Lower leg skin (tissue), 4 donors: Measurements from ENCODE around the gene MARVELD1. TPM values are rescaled to one million over a fixed set of nuclear protein-coding genes. Genes with fewer than 3 reads are reported as not detected.

Experiments used
- DNase-seq, 2 donors: peaks; one replicate each; pipeline ENCODE4 v3.0.0-alpha.2; 2019; ENCODE audit warnings: low spot score in 2 of 2
- H3K4me3 ChIP-seq: fragments of 200-600 bp; sonication (generic); 2 replicates; pipeline ENCODE4 v1.5.1; 2017; ENCODE audit warnings: mild to moderate bottlenecking, low read depth; ENCODE audit not compliant: poor library complexity, severe bottlenecking
- CTCF ChIP-seq, 3 donors: fragments of 450-650 bp; IDR thresholded peaks; one replicate each; pipeline ENCODE4 v1.5.1; 2016; ENCODE audit warnings: antibody characterized with exemption in 3 of 3, mild to moderate bottlenecking in 3 of 3, moderate library complexity in 2 of 3
- POLR2A ChIP-seq, 2 donors: fragments of 450-650 bp; IDR thresholded peaks; one replicate each; pipeline ENCODE4 v1.6.1; 2016 to 2017; ENCODE audit warnings: antibody characterized with exemption in 2 of 2, mild to moderate bottlenecking in 1 of 2, moderate library complexity in 1 of 2
- WGBS, 2 donors: methylation state at CpG; one replicate each; pipeline ENCODE4 v1.1.5; 2018; 5-methylcytosine and 5-hydroxymethylcytosine counted together
- intact Hi-C: fragments of 100-400 bp; cut with DNase I; formaldehyde crosslinking; loops from one replicate; pipeline ENCODE4 v1.15.0; 2023; ENCODE audit warnings: low total_unique reads
- total RNA-seq, 4 donors: library from RNA; depleted of rRNA; stranded (reverse); fragments of >200 nt; gene quantifications; one replicate each; pipeline ENCODE4 v1.1.0, GENCODE V29; 2016

Gene MARVELD1
- total RNA-seq, 4 donors from 2014 or later, result 22.5 to 50.2 (median 30.3) TPM

DNA sequence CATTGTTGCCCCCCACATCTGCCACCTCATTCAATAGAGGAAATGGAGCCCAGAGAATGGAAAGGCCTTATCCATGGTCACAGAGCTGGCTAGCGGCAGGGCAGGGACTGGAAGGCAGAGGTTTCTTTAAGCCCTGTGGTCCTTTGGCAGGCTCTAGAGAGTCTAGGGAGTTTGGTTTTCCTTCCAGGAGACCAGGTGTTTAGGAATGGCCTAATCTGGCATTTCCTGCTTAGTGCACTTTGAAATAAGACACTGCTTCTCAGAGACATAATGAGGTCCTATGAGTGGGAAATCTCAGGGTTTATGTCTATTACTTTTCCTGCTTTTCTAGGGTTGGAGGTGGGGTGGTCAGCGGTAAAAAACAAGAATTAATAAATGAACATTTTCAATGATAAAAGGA is 6.1 kb downstream of the MARVELD1 start:
- WGBS, 2 donors, result 65% methylated on average over 2 of the region's 2 CpGs
- no peak for TF ChIP-seq CTCF (IDR thresholded peaks at IDR 0.05)
- TF ChIP-seq POLR2A (IDR thresholded peaks at IDR 0.05), result no peak
- no peak for DNase-seq
- intact Hi-C loops, result no loop called here
- no peak overlapping the region for H3K4me3 ChIP-seq

DNA sequence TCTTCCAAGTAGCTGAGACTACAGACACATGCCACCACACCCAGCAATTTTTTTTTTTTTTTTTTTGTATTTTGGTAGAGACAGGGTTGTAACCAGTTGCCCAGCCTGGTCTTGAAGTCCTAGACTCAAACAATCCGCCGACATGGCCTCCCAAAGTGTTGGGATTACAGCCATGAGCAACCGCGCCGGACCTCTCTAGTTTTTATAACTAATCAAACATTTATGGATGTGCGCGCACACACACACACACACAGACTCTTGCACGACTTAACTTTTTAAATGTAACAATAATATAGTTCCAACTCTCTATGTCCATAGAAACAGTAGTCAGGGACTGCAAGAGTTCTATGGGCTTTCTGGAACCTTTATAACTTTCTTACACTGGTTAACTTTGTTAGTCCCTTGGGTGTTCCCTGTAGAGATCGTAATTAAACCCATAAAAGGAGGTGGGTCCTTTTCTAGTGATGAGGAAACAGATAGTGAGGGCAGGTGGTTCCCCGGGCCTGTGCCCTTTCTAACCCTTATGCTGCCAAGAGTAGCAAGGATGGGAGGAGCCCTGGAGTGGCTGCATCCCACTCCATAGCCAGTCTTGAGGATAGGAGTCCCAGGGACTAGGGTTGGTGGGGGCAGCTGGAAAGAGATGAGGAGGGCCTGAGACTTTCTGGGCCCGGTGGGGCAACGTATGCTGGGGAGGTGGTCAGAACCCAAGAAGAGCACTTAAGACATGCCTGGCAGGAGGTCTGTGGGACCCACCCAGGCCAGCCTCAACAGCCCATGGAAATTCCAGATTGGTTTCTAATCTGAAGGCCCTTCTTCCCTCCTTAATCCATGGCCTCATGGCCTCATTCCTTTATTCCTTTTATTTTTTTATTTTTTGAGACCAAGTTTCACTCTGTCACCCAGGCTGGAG is 8.6 kb downstream of the MARVELD1 start:
- WGBS, 2 donors, result 82% methylated on average over 12 of the region's 12 CpGs
- intact Hi-C loops, result no loop called here

DNA sequence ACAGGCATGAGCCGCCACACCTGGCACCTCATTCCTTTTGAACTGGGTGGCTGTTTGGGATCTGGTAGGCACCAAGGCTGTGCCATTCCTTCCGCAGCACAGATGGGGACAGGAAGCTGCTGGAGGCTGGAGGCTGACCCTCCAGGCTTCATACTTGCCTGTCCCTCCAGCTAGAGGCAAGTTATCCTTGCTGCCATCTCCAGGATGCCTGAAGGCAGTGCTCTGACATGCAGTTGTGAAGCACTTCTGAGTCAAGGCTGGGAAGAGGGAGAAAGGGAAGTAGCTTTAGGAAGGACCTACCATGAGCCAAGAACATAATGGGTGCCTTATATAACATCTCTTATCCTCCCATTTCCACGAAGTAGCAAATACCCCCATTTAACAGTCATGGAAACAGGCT is 9.5 kb downstream of the MARVELD1 start:
- DNase-seq, result no peak
- WGBS, 2 donors, result 85 to 91% methylated on average over 3 of the region's 3 CpGs
- TF ChIP-seq CTCF (IDR thresholded peaks at IDR 0.05) (no peak), POLR2A (IDR thresholded peaks at IDR 0.05) (no peak)

More for the DNA sequence above, 8.6 kb downstream of the MARVELD1 start:
- DNase-seq, result no peak
- no peak overlapping the region for H3K4me3 ChIP-seq
- TF ChIP-seq CTCF (IDR thresholded peaks at IDR 0.05), result no peak
- TF ChIP-seq POLR2A (IDR thresholded peaks at IDR 0.05), result no peak

DNA sequence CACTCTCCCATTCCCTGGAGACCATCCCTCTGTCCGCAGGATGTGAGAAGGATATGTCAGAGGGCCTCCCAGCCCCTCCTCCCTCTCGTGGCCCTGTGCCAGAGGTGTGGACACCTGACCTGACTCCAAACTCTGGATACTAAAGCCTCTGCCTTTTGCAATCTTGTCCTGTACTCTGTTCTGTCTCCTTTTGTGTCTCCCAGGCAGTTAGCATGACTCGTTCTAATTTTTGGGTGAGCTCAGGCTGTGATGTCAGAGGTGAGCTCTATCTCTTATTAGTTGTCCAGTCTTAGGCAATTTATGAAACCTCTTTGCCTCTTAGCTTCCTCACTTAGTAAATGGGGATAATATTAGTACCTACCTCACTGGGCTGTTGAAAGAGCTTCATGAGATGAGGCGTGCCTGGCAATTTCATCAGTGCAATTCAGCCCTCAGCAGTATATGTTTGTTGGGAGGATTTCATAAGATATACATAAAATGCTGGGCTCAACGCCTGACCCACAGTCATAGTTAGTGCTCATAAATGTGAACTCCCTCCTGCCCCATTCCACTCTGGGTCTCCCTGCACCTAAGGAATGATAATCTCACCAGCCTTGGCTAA is 10.9 kb downstream of the MARVELD1 start:
- H3K4me3 ChIP-seq, result no peak overlapping the region
- WGBS, 2 donors, result 45 to 48% methylated on average over 5 of the region's 5 CpGs
- DNase-seq, result no peak
- intact Hi-C loops, result no loop called here
- TF ChIP-seq POLR2A (IDR thresholded peaks at IDR 0.05), result no peak
- TF ChIP-seq CTCF (IDR thresholded peaks at IDR 0.05), result no peak

More for the DNA sequence above, 9.5 kb downstream of the MARVELD1 start:
- intact Hi-C loops, result no loop called here
- H3K4me3 ChIP-seq, result no peak overlapping the region

DNA sequence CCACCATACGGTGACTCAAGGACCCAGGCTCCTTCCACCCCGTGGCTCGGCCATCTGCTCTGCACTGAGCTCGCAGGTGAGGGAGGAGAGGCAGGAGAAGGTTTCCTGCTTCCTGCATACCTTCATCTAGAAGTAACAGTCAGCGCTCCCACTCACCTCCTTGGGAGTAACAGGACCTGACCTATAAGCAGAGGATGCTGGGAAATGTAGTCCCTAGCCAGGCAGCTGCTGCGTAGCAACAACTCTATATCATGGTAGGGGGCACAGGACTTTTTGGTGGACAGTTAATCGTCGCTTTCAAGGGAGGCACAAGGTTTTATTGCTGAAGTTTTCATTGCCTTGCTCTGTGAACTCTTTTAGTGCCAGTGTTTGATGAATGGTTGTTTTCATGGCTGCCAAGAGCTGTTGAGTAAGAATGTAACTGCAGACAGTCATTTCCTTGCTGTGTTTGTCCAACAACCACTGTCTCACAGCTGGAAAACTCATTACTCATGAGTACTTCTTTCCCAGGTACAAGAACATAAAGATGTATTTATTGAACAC is 13.2 kb downstream of the MARVELD1 start:
- no peak overlapping the region for H3K4me3 ChIP-seq
- intact Hi-C loops, result no loop called here
- no peak for DNase-seq
- WGBS, 2 donors, result 53 to 61% methylated on average over 8 of the region's 8 CpGs
- no peak for TF ChIP-seq POLR2A (IDR thresholded peaks at IDR 0.05)
- no peak for TF ChIP-seq CTCF (IDR thresholded peaks at IDR 0.05)
